Activated CD4-positive, alpha-beta T cell treated with anti-CD3 and anti-CD28 coated beads, Interleukin-2, amount 10 ng/mL, durations not matched to agents 7 days and 5 days (primary cell): Measurements from ENCODE around the gene PHACTR1. TPM values are rescaled to one million over a fixed set of nuclear protein-coding genes. Genes with fewer than 3 reads are reported as not detected.

Experiments used
- CTCF ChIA-PET: fragments of 350-600 bp; sonication (Branson Sonifier 250); formaldehyde crosslinking; loops from one replicate; lab custom pipeline; 2021; ENCODE audit warnings: antibody characterized with exemption; lab: Charles Lee
- POLR2A ChIA-PET: fragments of 350-600 bp; sonication (Branson Sonifier 250); formaldehyde crosslinking; loops from one replicate; lab custom pipeline; 2021; ENCODE audit warnings: antibody characterized with exemption; lab: Charles Lee
- DNase-seq: peaks from one replicate; pipeline ENCODE4 v3.0.0-alpha.2; 2020
- H3K27ac Mint-ChIP-seq: one replicate; pipeline ENCODE4 v1.8.0; 2021; ENCODE audit warnings: mild to moderate bottlenecking, moderate library complexity, mixed read lengths
- H3K27me3 Mint-ChIP-seq: one replicate; pipeline ENCODE4 v1.8.0; 2021; ENCODE audit warnings: mixed read lengths
- H3K36me3 Mint-ChIP-seq: one replicate; pipeline ENCODE4 v1.8.0; 2021; ENCODE audit warnings: low read depth, mixed read lengths
- H3K4me1 Mint-ChIP-seq: one replicate; pipeline ENCODE4 v1.8.0; 2021; ENCODE audit warnings: mixed read lengths
- H3K4me3 Mint-ChIP-seq: one replicate; pipeline ENCODE4 v1.8.0; 2021; ENCODE audit warnings: mild to moderate bottlenecking, moderate library complexity, mixed read lengths
- H3K9me3 Mint-ChIP-seq: one replicate; pipeline ENCODE4 v1.8.0; 2021; ENCODE audit warnings: mixed read lengths
- total RNA-seq, 2 experiments: library from RNA; stranded (reverse); gene quantifications; one replicate each; pipeline ENCODE4 v1.2.3, GENCODE V29; 2021

PHACTR1 gene
- total RNA-seq, 2 experiments from 2014 or later, result 0.19 to 0.32 TPM

- Mint-ChIP-seq H3K36me3 (no peaks in the 10 kb centered on the region), H3K27ac (no peak overlapping the region), H3K9me3 (no peaks in the 10 kb centered on the region), H3K4me3 (no peak overlapping the region), H3K4me1 (no peaks in the 10 kb centered on the region), H3K27me3 (no peaks in the 10 kb centered on the region)
- CTCF ChIA-PET, result no interaction called here
- DNase-seq, result no peak
- POLR2A ChIA-PET, result no interaction called here
These were observed 74.8 kb downstream of the PHACTR1 start for GRCh38 chr6:12791371-12791770.

DNA sequence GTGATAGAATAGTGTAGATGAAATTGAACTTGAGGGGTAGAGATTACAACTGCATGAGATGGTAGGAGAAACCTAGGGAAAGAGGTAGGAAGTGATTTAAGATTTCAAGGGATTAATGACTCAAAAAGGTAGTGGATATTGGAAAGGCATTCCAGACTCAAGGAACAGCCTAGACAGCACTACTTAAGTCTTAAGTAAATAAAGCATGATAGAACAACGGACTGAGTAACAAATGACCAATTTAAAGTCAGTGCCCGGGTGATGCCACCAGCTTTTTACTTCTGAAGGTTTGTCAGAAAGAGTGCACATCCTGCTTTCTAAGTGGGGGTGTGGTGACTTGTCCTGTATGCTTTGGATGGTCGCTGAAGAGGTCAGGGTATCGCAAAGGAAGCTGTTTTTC lies 81.8 kb downstream of the PHACTR1 start:
- no peak for DNase-seq
- no peaks in the 10 kb centered on the region for H3K4me1 Mint-ChIP-seq
- no peaks in the 10 kb centered on the region for H3K36me3 Mint-ChIP-seq
- no peaks in the 10 kb centered on the region for H3K9me3 Mint-ChIP-seq
- H3K27me3 Mint-ChIP-seq, result peaks cover 3% of the 10 kb centered on the region
- no peak overlapping the region for H3K27ac Mint-ChIP-seq
- POLR2A ChIA-PET, result no interaction called here
- CTCF ChIA-PET, result no interaction called here
- no peak overlapping the region for H3K4me3 Mint-ChIP-seq

DNA sequence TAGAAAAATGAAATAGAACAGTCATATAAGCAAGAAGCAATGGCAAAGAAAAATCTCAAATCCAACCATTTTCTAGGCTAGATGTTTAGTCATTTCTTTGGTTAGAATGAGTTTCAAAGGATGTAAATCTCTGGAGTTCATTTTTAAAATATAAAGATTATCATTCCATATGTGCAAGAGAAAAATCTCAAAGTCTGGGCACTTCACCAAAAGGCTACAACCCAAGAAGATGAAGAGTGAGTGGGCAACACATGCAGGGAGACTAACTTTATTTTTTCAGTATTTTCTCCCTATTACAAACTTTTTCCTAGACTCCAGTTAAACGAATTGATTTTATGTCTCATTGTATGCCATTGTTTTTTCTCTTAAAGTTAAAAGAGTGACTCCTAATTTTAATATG lies 83.6 kb downstream of the PHACTR1 start:
- Mint-ChIP-seq H3K4me3 (no peak overlapping the region), H3K27me3 (peaks cover 3% of the 10 kb centered on the region), H3K36me3 (no peaks in the 10 kb centered on the region), H3K9me3 (no peaks in the 10 kb centered on the region), H3K4me1 (no peaks in the 10 kb centered on the region), H3K27ac (no peak overlapping the region)
- ChIA-PET CTCF (no interaction called here), POLR2A (no interaction called here)
- no peak for DNase-seq

DNA sequence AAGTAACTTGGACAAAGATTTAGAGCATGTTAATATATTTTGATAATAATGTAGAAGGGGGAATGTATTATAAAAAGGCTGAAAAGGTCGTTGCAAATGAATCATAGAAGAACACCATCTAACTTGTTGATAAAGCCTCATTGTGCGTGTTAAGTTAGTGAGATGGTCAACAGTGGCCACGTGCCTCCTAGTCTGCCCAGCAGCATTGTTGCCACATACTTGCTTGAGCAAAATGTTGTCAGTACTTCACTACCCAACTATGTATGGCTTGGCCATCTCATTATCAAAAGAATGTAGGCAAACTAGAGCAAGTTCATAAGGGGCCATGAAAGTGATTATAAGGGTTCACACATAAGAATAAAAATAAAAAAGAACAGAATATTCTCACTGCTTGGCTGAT lies 84.6 kb downstream of the PHACTR1 start:
- CTCF ChIA-PET, result no interaction called here

DNA sequence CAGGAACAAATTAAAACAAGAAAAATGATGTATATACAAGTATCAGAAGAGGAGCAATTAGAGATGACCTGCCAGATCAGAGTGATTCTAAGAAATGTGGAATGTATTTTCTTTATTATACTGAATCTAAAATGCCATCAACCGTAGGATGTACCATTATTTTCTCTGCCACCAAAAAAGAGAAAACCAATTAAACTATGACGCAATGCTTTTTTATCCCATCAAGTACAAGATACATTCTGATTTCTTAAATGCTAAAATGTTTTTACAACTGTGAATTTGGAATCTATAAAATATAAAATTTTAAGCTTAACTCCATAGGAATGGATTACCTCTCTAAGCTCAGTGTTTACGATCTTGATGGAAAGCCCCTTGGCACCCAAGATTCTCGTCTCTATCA lies 85.9 kb downstream of the PHACTR1 start:
- CTCF ChIA-PET, result no interaction called here
- Mint-ChIP-seq H3K4me1 (no peaks in the 10 kb centered on the region), H3K4me3 (no peak overlapping the region), H3K36me3 (no peaks in the 10 kb centered on the region), H3K27ac (no peak overlapping the region), H3K27me3 (peaks cover 3% of the 10 kb centered on the region), H3K9me3 (no peaks in the 10 kb centered on the region)
- no peak for DNase-seq
- POLR2A ChIA-PET, result no interaction called here

More for the DNA sequence above, 84.6 kb downstream of the PHACTR1 start:
- H3K4me1 Mint-ChIP-seq, result no peaks in the 10 kb centered on the region
- no peak overlapping the region for H3K4me3 Mint-ChIP-seq
- peaks cover 3% of the 10 kb centered on the region for H3K27me3 Mint-ChIP-seq
- no peaks in the 10 kb centered on the region for H3K36me3 Mint-ChIP-seq
- no peak for DNase-seq
- no peak overlapping the region for H3K27ac Mint-ChIP-seq
- H3K9me3 Mint-ChIP-seq, result no peaks in the 10 kb centered on the region
- POLR2A ChIA-PET, result no interaction called here

- CTCF ChIA-PET, result no interaction called here
- POLR2A ChIA-PET, result no interaction called here
- no peak for DNase-seq
- Mint-ChIP-seq H3K9me3 (no peaks in the 10 kb centered on the region), H3K27me3 (peaks cover 3% of the 10 kb centered on the region), H3K4me3 (no peak overlapping the region), H3K36me3 (no peaks in the 10 kb centered on the region), H3K4me1 (no peaks in the 10 kb centered on the region), H3K27ac (no peak overlapping the region)
These were observed 86.9 kb downstream of the PHACTR1 start for GRCh38 chr6:12803486-12803885.

- CTCF ChIA-PET, result no interaction called here
- H3K4me3 Mint-ChIP-seq, result no peak overlapping the region
- POLR2A ChIA-PET, result no interaction called here
- no peak for DNase-seq
- no peaks in the 10 kb centered on the region for H3K36me3 Mint-ChIP-seq
- peaks cover 3% of the 10 kb centered on the region for H3K27me3 Mint-ChIP-seq
- H3K9me3 Mint-ChIP-seq, result no peaks in the 10 kb centered on the region
- no peak overlapping the region for H3K27ac Mint-ChIP-seq
- no peaks in the 10 kb centered on the region for H3K4me1 Mint-ChIP-seq
These were observed 88.5 kb downstream of the PHACTR1 start for GRCh38 chr6:12804952-12805645.

DNA sequence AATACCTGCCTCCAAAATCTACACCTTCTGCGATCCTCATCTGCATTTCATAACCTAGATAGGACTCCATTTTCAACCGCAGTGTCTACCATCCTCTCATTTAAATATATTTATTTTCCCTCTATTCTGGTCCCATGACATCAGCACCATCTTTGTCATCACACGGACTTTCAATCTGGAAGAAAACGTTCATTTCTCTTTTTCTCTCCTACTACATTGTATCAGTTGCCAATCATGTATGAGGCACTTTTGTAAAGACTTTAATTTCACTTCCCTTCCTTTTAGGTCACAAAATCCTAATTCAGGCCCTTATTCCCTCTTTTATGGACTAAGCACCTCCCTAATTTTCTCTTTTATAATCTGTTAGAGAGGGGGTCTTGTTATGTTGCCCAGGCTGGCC lies 89.6 kb downstream of the PHACTR1 start:
- ChIA-PET CTCF (no interaction called here), POLR2A (no interaction called here)
- H3K27me3 Mint-ChIP-seq, result peaks cover 3% of the 10 kb centered on the region
- no peaks in the 10 kb centered on the region for H3K9me3 Mint-ChIP-seq
- no peak for DNase-seq
- H3K4me1 Mint-ChIP-seq, result no peaks in the 10 kb centered on the region
- no peak overlapping the region for H3K27ac Mint-ChIP-seq
- H3K4me3 Mint-ChIP-seq, result no peak overlapping the region
- H3K36me3 Mint-ChIP-seq, result no peaks in the 10 kb centered on the region

DNA sequence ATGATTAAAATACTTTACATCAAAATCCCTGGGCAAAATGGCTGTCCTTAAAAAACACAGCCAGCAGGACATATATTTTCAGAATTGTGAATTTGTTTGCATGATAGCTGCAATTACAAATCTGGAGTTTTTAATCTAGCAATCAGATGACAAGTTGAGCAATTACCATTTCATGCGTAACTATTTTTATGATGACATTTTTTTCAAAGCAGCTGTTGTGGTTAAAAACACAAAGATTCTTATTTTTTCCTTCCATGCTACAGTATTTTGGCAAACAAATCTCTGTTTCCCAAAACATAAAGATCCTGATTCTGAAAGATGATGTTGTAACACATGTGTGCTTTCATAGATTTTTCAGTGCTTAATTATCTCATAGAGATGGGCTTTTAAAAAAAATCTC lies 90.2 kb downstream of the PHACTR1 start:
- H3K4me1 Mint-ChIP-seq, result no peaks in the 10 kb centered on the region
- no peaks in the 10 kb centered on the region for H3K9me3 Mint-ChIP-seq
- DNase-seq, result no peak
- CTCF ChIA-PET, result no interaction called here
- H3K27me3 Mint-ChIP-seq, result peaks cover 3% of the 10 kb centered on the region
- no peaks in the 10 kb centered on the region for H3K36me3 Mint-ChIP-seq
- H3K4me3 Mint-ChIP-seq, result no peak overlapping the region
- POLR2A ChIA-PET, result no interaction called here
- no peak overlapping the region for H3K27ac Mint-ChIP-seq

DNA sequence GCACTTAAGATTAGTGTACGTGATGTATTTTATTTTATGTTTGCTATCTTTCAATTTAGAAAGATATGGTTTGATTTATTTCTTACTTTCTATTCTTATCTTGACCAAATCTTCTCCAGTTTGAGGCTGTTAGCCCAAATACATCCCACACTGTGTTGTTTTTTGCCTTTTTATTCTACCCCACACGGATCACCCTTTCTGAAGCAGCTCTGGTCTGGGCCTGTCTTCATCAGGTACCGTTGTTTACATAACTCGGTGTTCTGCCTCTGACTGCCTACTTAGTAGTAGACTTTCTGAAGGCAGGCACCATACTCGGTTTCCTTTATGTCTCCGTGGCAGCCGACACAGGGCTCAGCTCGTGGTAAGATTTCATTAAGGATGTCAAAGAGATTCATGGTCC lies 95.0 kb downstream of the PHACTR1 start:
- no peak overlapping the region for H3K4me3 Mint-ChIP-seq
- H3K4me1 Mint-ChIP-seq, result no peaks in the 10 kb centered on the region
- no peaks in the 10 kb centered on the region for H3K9me3 Mint-ChIP-seq
- no peaks in the 10 kb centered on the region for H3K27me3 Mint-ChIP-seq
- no peak for DNase-seq
- no peak overlapping the region for H3K27ac Mint-ChIP-seq
- H3K36me3 Mint-ChIP-seq, result no peaks in the 10 kb centered on the region
- POLR2A ChIA-PET, result no interaction called here
- CTCF ChIA-PET, result no interaction called here

- Mint-ChIP-seq H3K9me3 (no peaks in the 10 kb centered on the region), H3K27ac (no peak overlapping the region), H3K27me3 (no peaks in the 10 kb centered on the region), H3K36me3 (no peaks in the 10 kb centered on the region), H3K4me1 (no peaks in the 10 kb centered on the region), H3K4me3 (no peak overlapping the region)
- ChIA-PET CTCF (interaction anchor here (0.6 kb wide), 1 partner anchor 70 kb away, joined by 3 read pairs; no protein-coding TSS in a partner anchor), POLR2A (no interaction called here)
- no peak for DNase-seq
These were observed 96.8 kb downstream of the PHACTR1 start for GRCh38 chr6:12813321-12813720.

DNA sequence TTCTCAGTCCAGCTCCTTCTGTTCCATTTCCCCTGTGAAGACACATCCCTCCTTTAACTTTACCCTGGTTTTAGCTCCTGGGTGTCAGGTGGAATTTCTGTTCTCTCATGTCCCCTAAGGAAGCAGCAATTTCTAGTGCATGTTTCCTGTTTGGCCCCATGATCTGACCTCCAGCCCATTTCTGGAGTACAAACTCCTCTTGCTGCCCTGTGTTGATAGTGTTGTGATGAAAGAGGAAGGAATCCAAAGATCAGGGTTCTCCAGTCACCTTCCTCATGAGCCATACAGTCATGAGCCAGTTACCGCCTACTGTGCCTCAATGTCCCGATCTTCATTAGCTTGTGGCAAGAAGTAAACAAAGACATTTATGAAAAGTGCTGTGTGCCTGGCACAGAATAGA lies 97.4 kb downstream of the PHACTR1 start:
- no peaks in the 10 kb centered on the region for H3K27me3 Mint-ChIP-seq
- CTCF ChIA-PET, result no interaction called here
- POLR2A ChIA-PET, result no interaction called here
- H3K27ac Mint-ChIP-seq, result no peak overlapping the region
- no peaks in the 10 kb centered on the region for H3K4me1 Mint-ChIP-seq
- H3K4me3 Mint-ChIP-seq, result no peak overlapping the region
- H3K36me3 Mint-ChIP-seq, result no peaks in the 10 kb centered on the region
- no peak for DNase-seq
- no peaks in the 10 kb centered on the region for H3K9me3 Mint-ChIP-seq

DNA sequence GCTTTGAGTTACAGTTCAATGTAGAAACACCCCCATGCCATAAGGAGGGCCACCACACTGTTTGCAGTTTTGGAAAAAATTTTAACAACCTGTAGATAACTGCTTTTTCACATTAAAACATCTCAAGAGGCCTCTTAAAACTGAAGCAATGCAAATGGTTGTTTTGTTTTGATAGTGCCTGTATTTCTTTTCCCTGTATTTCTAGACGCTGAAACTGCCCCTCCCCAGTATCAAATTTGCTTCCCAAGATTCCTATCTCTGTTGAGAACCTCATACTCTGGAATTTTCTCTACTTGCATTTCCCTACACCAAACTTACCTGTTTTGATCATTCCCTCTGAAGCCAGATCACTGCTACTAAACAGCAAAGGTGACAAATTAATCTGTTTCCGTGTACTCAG lies 98.5 kb downstream of the PHACTR1 start:
- H3K27me3 Mint-ChIP-seq, result no peaks in the 10 kb centered on the region

More for the DNA sequence above, 98.5 kb downstream of the PHACTR1 start:
- no peaks in the 10 kb centered on the region for H3K36me3 Mint-ChIP-seq
- no peaks in the 10 kb centered on the region for H3K4me1 Mint-ChIP-seq
- POLR2A ChIA-PET, result no interaction called here
- H3K27ac Mint-ChIP-seq, result no peak overlapping the region
- H3K9me3 Mint-ChIP-seq, result no peaks in the 10 kb centered on the region
- no peak for DNase-seq
- H3K4me3 Mint-ChIP-seq, result no peak overlapping the region
- CTCF ChIA-PET, result no interaction called here
